HL-60/S4 treated with retinoic acid at 250 ng/mL for 4 days and 3 days (cell line): ENCODE data around the gene NFATC4.

Experiments used
- in situ Hi-C: fragments of 300-500 bp; cut with MboI; formaldehyde crosslinking; loops from 2 replicates; pipeline ENCODE4 v1.7.0; 2022; ENCODE audit warnings: low sequenced_read_pairs

Gene NFATC4

GRCh38 chr14:24427537-24428508, 59.8 kb downstream of the NFATC4 start:
- in situ Hi-C loops = loop anchor here (25.0 kb wide), 1 partner anchor 191 kb away; the partner anchor contains the start of genes GMPR2, NEDD8 and TINF2

DNA sequence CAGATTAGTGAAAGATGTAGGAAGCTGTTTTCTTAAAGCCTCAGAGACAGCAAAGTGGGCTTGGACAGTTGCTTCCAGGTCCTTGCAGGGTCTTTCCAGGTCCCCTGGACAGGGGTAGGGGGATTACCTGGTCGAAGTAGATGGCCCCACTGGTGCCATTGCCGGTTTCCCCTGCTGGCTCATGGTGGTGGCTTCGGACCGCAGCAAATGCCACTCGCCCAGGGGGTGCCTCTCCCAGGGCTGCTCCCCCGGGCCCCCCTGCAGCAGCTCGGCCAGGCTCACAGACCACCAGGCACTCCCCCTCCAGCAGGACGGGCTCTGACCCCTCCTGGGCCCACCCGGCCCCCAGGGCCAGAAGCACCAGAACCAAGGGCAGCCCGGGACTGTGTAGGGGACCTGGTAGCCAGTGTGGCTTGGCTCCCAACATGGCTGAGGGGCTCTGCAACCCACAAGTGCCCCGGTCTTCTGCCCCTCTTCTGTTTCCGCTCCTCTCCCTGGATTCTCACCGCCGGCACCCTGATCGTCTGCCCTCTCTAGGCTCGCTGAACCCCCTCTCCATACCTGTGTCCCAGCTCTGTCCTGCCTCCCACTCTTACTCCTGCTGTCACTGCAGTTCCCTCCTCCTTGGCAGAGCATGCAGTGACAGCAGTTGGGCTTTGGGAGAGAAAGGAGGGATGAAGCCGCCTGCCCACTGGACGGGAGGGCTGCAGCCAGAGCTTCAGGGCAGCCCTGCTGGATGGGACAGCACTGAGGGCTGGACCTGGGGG, 60.8 kb downstream of the NFATC4 start:
- in situ Hi-C loops = loop anchor here (25.0 kb wide), 1 partner anchor 192 kb away; the partner anchor contains the start of genes GMPR2, NEDD8 and TINF2
